IMR-90 (cell line): ENCODE measurements around the gene IMPDH1. TPM values are rescaled to one million over a fixed set of nuclear protein-coding genes. Genes with fewer than 3 reads are reported as not detected.

Experiments used
- ATAC-seq: fragments of 200-7000 bp; cut with Tn5 transposase; 2 replicates; pipeline ENCODE4 v1.9.1; 2020; ENCODE audit warnings: low read depth, mild to moderate bottlenecking, moderate library complexity
- BruUV-seq: library from RNA; stranded (reverse); fragments of 400-500 nt; replicated peaks from 2 replicates; lab custom pipeline; 2021; lab: Mats Ljungman, UMichigan
- CTCF ChIA-PET: fragments of 300-600 bp; formaldehyde crosslinking; extraction: SDS; loops from one replicate; lab custom pipeline; 2021; ENCODE audit warnings: antibody characterized with exemption; lab: Yijun Ruan, JAX
- POLR2A ChIA-PET: fragments of 300-600 bp; sonication (Branson Sonifier 250); formaldehyde crosslinking; loops from one replicate; lab custom pipeline; 2022; ENCODE audit warnings: antibody characterized with exemption; ENCODE audit not compliant: unreplicated experiment; lab: Charles Lee
- DNase-seq: peaks from one replicate; pipeline ENCODE4 v3.0.0; 2013
- H2AFZ ChIP-seq: replicated peaks from 2 replicates; pipeline ENCODE3; 2013; ENCODE audit warnings: low read length, mild to moderate bottlenecking; ENCODE audit not compliant: poor library complexity
- H2AK5ac ChIP-seq: 2 replicates; pipeline ENCODE4 v1.6.1; 2013; ENCODE audit warnings: low read depth, low read length, inconsistent platforms
- H2AK9ac ChIP-seq: replicated peaks from 2 replicates; pipeline ENCODE3; 2013; ENCODE audit warnings: mild to moderate bottlenecking, low read depth, low read length, moderate library complexity; ENCODE audit not compliant: poor library complexity
- H2BK120ac ChIP-seq: 2 replicates; pipeline ENCODE4 v1.6.1; 2013; ENCODE audit warnings: low read depth, low read length, inconsistent platforms
- H2BK15ac ChIP-seq: 3 replicates; pipeline ENCODE4 v1.6.1; 2013; ENCODE audit warnings: low read depth, low read length, inconsistent platforms
- H2BK20ac ChIP-seq: 2 replicates; pipeline ENCODE4 v1.6.1; 2013; ENCODE audit warnings: low read depth, mild to moderate bottlenecking, inconsistent platforms, low read length, moderate library complexity
- H2BK5ac ChIP-seq: 2 replicates; pipeline ENCODE4 v1.6.1; 2013; ENCODE audit warnings: mild to moderate bottlenecking, low read depth, low read length, inconsistent platforms; ENCODE audit not compliant: poor library complexity, severe bottlenecking
- H3K14ac ChIP-seq: replicated peaks from 2 replicates; pipeline ENCODE4 v1.6.1; 2013; ENCODE audit warnings: low read depth, low read length, inconsistent platforms
- H3K18ac ChIP-seq: 2 replicates; pipeline ENCODE4 v1.6.1; 2013; ENCODE audit warnings: low read depth, low read length, control low read depth
- H3K23ac ChIP-seq: 2 replicates; pipeline ENCODE4 v1.6.1; 2013; ENCODE audit warnings: low read depth, low read length, inconsistent platforms
- H3K27ac ChIP-seq: 2 replicates; pipeline ENCODE4 v1.5.1; 2013; ENCODE audit warnings: mild to moderate bottlenecking, control low read depth, low read length; ENCODE audit not compliant: insufficient read depth
- H3K27me3 ChIP-seq: 2 replicates; pipeline ENCODE4 v1.6.1; 2013; ENCODE audit warnings: low read length; ENCODE audit not compliant: control insufficient read depth, insufficient read depth
- H3K36me3 ChIP-seq: 2 replicates; pipeline ENCODE4 v1.6.1; 2013; ENCODE audit warnings: low read length, mixed read lengths; ENCODE audit not compliant: control insufficient read depth, insufficient read depth
- H3K4ac ChIP-seq: 2 replicates; pipeline ENCODE4 v1.6.1; 2013; ENCODE audit warnings: low read depth, low read length, inconsistent platforms
- H3K4me1 ChIP-seq: 2 replicates; pipeline ENCODE4 v1.6.1; 2013; ENCODE audit warnings: low read length, mixed read lengths; ENCODE audit not compliant: control insufficient read depth, insufficient read depth
- H3K4me2 ChIP-seq: 2 replicates; pipeline ENCODE4 v1.6.1; 2013; ENCODE audit warnings: low read depth, mild to moderate bottlenecking, control low read depth, low read length, moderate library complexity
- H3K4me3 ChIP-seq: 2 replicates; pipeline ENCODE4 v1.5.1; 2013; ENCODE audit warnings: low read depth, mild to moderate bottlenecking, control low read depth, low read length, moderate library complexity; ENCODE audit not compliant: insufficient read depth
- H3K56ac ChIP-seq: 2 replicates; pipeline ENCODE4 v1.6.1; 2013; ENCODE audit warnings: low read length, inconsistent platforms; ENCODE audit not compliant: insufficient read depth; ENCODE audit errors: extremely low read depth
- H3K79me1 ChIP-seq, 2 experiments: 2 replicates each; pipeline ENCODE4 v1.6.1; 2013; ENCODE audit warnings: low read length in 2 of 2, inconsistent platforms in 1 of 2, low read depth in 1 of 2
- H3K9ac ChIP-seq: 2 replicates; pipeline ENCODE4 v1.6.1; 2013; ENCODE audit warnings: low read depth, low read length, control low read depth
- H3K9me1 ChIP-seq: 2 replicates; pipeline ENCODE4 v1.6.1; 2013; ENCODE audit warnings: low read length, inconsistent platforms; ENCODE audit not compliant: insufficient read depth
- H3K9me3 ChIP-seq: 2 replicates; pipeline ENCODE4 v1.6.1; 2013; ENCODE audit warnings: low read length; ENCODE audit not compliant: control insufficient read depth, insufficient read depth
- H4K20me1 ChIP-seq: 2 replicates; pipeline ENCODE4 v1.6.1; 2013; ENCODE audit warnings: low read length, inconsistent platforms; ENCODE audit not compliant: insufficient read depth
- H4K5ac ChIP-seq: 2 replicates; pipeline ENCODE4 v1.6.1; 2013; ENCODE audit warnings: mild to moderate bottlenecking, low read depth, low read length, control low read depth
- H4K8ac ChIP-seq, 2 experiments: 2 replicates each; pipeline ENCODE4 v1.6.1; 2013; ENCODE audit warnings: low read depth in 2 of 2, low read length in 2 of 2, control low read depth in 1 of 2, inconsistent platforms in 1 of 2
- H4K91ac ChIP-seq: 2 replicates; pipeline ENCODE4 v1.6.1; 2013; ENCODE audit warnings: low read depth, low read length, inconsistent platforms; ENCODE audit not compliant: insufficient read depth
- CEBPB ChIP-seq: IDR thresholded peaks from 2 replicates; pipeline ENCODE4 v1.6.1; 2012; ENCODE audit warnings: low read depth, low read length, improper control_type of control experiment
- CHD1 ChIP-seq: IDR thresholded peaks from 2 replicates; pipeline ENCODE4 v1.6.1; 2012; ENCODE audit warnings: low read depth, low read length, improper control_type of control experiment
- CTCF ChIP-seq: conservative IDR thresholded peaks from 2 replicates; pipeline ENCODE4 v1.5.1; 2012; ENCODE audit warnings: mild to moderate bottlenecking, low read depth, low read length, improper control_type of control experiment
- FOS ChIP-seq: fragments of 150-350 bp; IDR thresholded peaks from 2 replicates; pipeline ENCODE4 v1.6.1; 2016; ENCODE audit warnings: low read depth, low read length
- MXI1 ChIP-seq: IDR thresholded peaks from 2 replicates; pipeline ENCODE4 v1.6.1; 2012; ENCODE audit warnings: low read depth, mild to moderate bottlenecking, low read length, moderate library complexity, borderline replicate concordance
- POLR2A ChIP-seq: IDR thresholded peaks from 2 replicates; pipeline ENCODE4 v1.6.1; 2012; ENCODE audit warnings: mild to moderate bottlenecking, low read depth, low read length
- RAD21 ChIP-seq: IDR thresholded peaks from 2 replicates; pipeline ENCODE4 v1.6.1; 2012; ENCODE audit warnings: low read length, improper control_type of control experiment
- RFX5 ChIP-seq: IDR thresholded peaks from 2 replicates; pipeline ENCODE4 v1.8.0; 2012; ENCODE audit warnings: low read depth, mild to moderate bottlenecking, low read length, moderate library complexity
- SMC3 ChIP-seq: fragments of 150-350 bp; IDR thresholded peaks from 2 replicates; pipeline ENCODE4 v1.6.1; 2016; ENCODE audit warnings: low read depth, mild to moderate bottlenecking, antibody characterized with exemption, low read length, moderate library complexity
- WGBS, 2 experiments: methylation state at CpG; one replicate each; pipeline versions ENCODE4 v1.1.5 to v1.1.7; 2013; ENCODE audit warnings: missing lambda C conversion rate in 2 of 2; ENCODE audit not compliant: insufficient read length in 1 of 2; ENCODE audit errors: extremely low coverage in 2 of 2; 5-methylcytosine and 5-hydroxymethylcytosine counted together
- dilution Hi-C: fragments of 300-500 bp; cut with HindIII; formaldehyde crosslinking; loops from one replicate; pipeline ENCODE4 v1.14.3; 2018; ENCODE audit warnings: low sequenced_read_pairs; ENCODE audit not compliant: unreplicated experiment
- in situ Hi-C: fragments of 300-500 bp; cut with MboI; formaldehyde crosslinking; loops from 3 replicates; pipeline ENCODE4 v1.14.3; 2019; ENCODE audit warnings: low sequenced_read_pairs, inconsistent platforms, mixed read lengths
- intact Hi-C: fragments of 100-400 bp; cut with micrococcal nuclease; formaldehyde crosslinking; loops from 2 replicates; pipeline ENCODE4 v1.10.0; 2022
- polyA plus RNA-seq, 3 experiments: library from polyadenylated mRNA; depleted of rRNA; stranded (reverse); fragments of >200 nt; gene quantifications; 2 replicates each; pipeline ENCODE4 v1.2.3, GENCODE V29; 2012; ENCODE audit warnings: low replicate concordance in 1 of 3
- total RNA-seq: library from RNA; depleted of rRNA; stranded (reverse); fragments of >200 nt; gene quantifications from 2 replicates; pipeline ENCODE4 v1.2.3, GENCODE V29; 2012
- TF ChIP-seq, protein P1 (sequence below): fragments of 150-350 bp; IDR thresholded peaks from 2 replicates; pipeline ENCODE4 v1.6.1; 2016; ENCODE audit warnings: low read depth, mild to moderate bottlenecking, low read length, moderate library complexity, borderline replicate concordance
- TF ChIP-seq, protein P2 (sequence below): fragments of 150-350 bp; IDR thresholded peaks from 2 replicates; pipeline ENCODE4 v1.6.1; 2017; ENCODE audit warnings: mild to moderate bottlenecking, antibody characterized with exemption, low read length, low read depth

IMPDH1 gene
- total and polyA plus RNA-seq, 2 of the 4 experiments (the other 2 are of a cell fraction): 49.5 to 69.3 TPM

GRCh38 chr7:128415217-128415785 is 5.5 kb upstream of the IMPDH1 start:
- ChIA-PET CTCF (interaction anchor here (0.6 to 2.1 kb wide), 2 partner anchors 9 to 12 kb away, joined by 3 to 9 read pairs; no protein-coding TSS in a partner anchor), POLR2A (no interaction called here)
- no peak overlapping the region for H4K8ac ChIP-seq
- no peaks in the 10 kb centered on the region for H3K9me1 ChIP-seq
- H3K18ac ChIP-seq: no peak overlapping the region
- no CpG with 5 or more reads among the region's 4 CpGs for WGBS, 2 experiments
- H2BK20ac ChIP-seq: no peak overlapping the region
- H3K14ac ChIP-seq: no peak overlapping the region
- no peak overlapping the region for H3K4ac ChIP-seq
- dilution Hi-C loops (no loop called here), intact Hi-C loops (no loop called here), in situ Hi-C loops (no loop called here)
- H4K20me1 ChIP-seq: no peaks in the 10 kb centered on the region
- H3K4me1 ChIP-seq: no peaks in the 10 kb centered on the region
- peaks cover 4% of the 10 kb centered on the region; the same call in 1 of the 2 replicates for H3K9me3 ChIP-seq
- no peak overlapping the region for H3K9ac ChIP-seq
- no peak overlapping the region for H2BK5ac ChIP-seq
- no peak overlapping the region for H2AK5ac ChIP-seq
- no peak overlapping the region for H4K91ac ChIP-seq
- H2BK120ac ChIP-seq: no peak overlapping the region
- no peak overlapping the region for H2AK9ac ChIP-seq
- H3K4me2 ChIP-seq: no peak overlapping the region
- no TSS peak for BruUV-seq
- DNase-seq: no peak
- no peak overlapping the region for H3K23ac ChIP-seq
- no peaks in the 10 kb centered on the region for H3K79me1 ChIP-seq
- no peak; the same call in 1 of the 2 replicates for ATAC-seq
- TF ChIP-seq RFX5 (no peak), RAD21 (no peak), CEBPB (no peak), CHD1 (no peak), MXI1 (no peak), CTCF (no peak), POLR2A (no peak), SMC3 (no peak), FOS (no peak)
- TF ChIP-seq, protein P1, sequence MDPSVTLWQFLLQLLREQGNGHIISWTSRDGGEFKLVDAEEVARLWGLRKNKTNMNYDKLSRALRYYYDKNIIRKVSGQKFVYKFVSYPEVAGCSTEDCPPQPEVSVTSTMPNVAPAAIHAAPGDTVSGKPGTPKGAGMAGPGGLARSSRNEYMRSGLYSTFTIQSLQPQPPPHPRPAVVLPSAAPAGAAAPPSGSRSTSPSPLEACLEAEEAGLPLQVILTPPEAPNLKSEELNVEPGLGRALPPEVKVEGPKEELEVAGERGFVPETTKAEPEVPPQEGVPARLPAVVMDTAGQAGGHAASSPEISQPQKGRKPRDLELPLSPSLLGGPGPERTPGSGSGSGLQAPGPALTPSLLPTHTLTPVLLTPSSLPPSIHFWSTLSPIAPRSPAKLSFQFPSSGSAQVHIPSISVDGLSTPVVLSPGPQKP: no peak
- TF ChIP-seq, protein P2, sequence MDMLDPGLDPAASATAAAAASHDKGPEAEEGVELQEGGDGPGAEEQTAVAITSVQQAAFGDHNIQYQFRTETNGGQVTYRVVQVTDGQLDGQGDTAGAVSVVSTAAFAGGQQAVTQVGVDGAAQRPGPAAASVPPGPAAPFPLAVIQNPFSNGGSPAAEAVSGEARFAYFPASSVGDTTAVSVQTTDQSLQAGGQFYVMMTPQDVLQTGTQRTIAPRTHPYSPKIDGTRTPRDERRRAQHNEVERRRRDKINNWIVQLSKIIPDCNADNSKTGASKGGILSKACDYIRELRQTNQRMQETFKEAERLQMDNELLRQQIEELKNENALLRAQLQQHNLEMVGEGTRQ: no peak
- no peak overlapping the region for H2AFZ ChIP-seq
- H3K36me3 ChIP-seq: no peaks in the 10 kb centered on the region
- H2BK15ac ChIP-seq: no peak overlapping the region
- H3K4me3 ChIP-seq: no peak overlapping the region
- H3K27ac ChIP-seq: no peak overlapping the region
- H3K56ac ChIP-seq: no peak overlapping the region
- peaks cover 33% of the 10 kb centered on the region for H3K27me3 ChIP-seq
- no peak overlapping the region for H4K5ac ChIP-seq
